NCI-H82 (cell line): Measurements from ENCODE around the gene LHFPL2.

Experiments used
- DNase-seq: peaks from one replicate; lab custom pipeline; 2025; lab: John Stamatoyannopoulos, UW

Gene LHFPL2

DNA sequence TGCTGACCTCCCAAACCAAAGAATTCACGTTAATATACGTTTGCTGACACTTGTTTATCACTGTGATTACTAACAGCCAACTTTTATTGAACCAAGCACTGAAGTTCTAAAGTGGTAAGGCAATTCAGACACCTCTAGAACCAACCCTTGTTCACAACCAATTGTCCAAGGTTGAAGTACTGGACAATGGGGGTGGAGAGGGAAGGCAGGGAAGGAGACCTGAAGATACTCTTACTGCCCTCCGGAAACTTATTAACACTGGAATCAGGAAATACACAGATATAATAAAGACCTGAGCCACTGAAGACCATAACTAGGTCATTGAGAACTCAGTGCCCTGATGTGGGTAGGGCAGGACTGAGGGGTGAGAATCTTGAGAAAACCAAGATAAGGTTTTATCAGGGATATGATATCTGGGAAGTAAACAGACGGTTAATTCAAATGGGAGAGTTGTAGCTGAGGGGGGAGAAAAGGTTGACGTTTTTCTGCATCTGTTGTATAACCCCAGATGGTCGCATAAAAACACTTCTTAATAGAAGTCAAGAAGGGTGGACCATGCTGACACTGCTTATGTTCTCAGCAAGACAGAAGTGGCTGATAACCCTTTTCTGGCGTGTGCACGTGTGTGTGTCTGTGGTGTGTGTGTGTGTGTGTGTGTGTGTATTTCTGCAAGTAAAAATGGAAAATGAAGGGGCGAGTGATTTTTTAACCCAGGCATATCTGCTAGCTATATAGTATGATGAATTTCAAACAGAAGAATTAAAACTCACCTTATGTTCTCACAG lies 125.9 kb downstream of the LHFPL2 start:
- no peak for DNase-seq

DNA sequence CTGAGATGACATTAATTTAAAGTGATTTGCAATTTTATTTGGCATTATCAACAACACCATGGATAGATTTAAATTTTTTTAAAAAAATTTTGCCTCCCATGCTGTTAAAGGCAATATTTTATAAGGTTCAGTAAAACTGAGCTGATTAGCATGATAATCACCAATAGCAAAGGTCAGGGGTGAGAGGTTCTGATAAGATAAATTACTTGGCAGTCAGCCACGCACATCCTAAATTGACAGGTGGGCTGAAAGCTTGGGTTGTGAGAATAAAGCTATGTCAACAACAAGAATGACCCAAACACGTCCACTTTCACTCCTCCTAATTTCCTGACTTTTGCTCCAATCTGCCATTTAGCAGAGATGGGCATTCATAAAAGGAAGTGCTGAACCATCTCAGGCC lies 127.1 kb downstream of the LHFPL2 start:
- peak; percentile 33 for DNase-seq

DNA sequence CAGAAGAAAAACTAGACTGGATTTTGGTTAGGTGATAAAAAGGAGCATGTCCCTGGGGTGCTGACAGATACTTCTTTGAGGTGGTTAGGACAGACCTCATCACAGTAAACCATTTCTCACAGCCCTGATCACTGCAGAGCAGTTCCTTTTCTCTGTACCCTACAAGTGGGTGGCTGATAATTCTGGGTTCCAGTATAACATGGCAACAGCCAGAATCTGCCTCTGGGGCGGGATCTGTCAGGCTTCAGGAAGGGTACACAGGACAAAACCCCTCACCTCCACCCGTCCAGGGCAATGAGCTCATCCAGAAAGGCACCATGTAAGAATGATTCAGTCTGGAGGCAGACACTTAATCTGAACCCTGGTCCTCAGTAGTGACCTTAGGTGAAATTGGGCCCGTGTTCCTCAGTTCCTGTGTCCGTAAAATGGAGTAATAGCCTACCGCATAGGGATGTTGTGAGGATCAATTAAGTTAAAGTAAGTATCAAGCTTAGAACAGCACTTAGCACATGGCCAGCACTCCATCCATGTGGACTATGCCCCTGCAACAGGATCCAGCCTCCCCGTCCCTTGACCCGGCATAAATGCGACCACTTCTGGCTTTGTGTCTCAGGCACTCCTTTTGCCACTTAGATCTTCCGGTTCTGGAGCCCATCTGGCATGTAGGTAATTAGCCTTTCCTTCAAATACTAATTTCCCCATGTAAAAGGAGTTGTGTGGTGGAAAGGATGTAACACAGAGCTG lies 129.2 kb downstream of the LHFPL2 start:
- no peak for DNase-seq

DNA sequence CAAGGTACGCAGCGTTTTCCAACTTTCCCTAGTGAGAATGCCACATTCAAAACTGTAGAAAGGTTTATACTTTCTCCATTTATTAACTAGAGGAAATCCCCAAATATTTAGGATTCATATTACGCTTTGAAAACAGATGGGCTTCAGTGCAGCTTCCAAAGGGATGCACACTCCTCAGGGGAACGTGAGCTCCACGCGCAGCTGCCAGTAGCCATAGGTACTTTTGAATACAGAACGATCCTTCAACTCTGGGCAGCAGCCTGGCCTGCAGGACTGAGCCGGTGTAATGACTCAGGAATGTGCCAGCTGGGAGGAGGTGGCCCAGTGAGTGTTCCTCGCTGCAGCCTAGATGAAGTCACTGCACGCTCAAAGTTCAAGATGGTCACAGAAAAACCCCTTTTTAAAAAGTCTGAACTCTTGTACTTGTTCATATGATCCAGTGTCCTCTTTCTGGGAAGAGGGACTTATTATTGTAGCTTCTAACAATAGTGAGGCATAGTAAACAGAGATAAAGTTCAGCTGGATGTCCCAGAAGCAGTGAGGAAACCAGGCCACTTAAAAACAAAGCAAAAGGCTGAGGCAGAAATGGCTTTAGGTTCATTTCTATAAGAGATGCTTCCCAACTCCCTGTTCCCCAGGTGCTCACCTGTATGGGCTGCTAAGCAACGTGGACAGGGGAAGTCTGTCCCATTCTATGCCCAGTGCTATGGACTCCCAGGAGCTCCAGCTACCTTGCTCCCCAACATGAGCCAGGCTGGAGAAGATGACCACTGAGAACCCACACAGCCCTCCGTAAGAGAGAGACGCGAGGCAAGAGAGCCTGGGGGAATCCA lies 130.0 kb downstream of the LHFPL2 start:
- DNase-seq, result no peak

DNA sequence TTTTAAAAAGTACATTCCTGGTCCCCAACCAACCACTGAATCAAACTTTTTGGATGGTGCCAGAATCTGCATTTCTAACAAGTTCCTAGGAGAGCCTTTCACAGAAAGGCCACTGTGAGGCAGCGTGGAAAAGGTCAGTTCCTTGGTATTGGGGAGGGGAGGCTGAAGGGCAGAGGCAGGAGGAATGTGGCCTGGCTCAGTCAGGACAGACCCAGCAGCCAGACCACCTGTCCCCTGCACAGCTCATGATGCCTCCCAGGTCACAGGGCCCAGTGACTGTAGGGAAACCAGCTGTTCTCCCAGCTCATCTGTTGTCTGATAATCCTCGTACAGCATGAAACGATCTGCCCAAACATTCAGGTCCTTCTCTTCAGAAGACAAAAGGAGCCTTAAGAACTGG lies 132.9 kb downstream of the LHFPL2 start:
- peak; percentile 74 for DNase-seq

DNA sequence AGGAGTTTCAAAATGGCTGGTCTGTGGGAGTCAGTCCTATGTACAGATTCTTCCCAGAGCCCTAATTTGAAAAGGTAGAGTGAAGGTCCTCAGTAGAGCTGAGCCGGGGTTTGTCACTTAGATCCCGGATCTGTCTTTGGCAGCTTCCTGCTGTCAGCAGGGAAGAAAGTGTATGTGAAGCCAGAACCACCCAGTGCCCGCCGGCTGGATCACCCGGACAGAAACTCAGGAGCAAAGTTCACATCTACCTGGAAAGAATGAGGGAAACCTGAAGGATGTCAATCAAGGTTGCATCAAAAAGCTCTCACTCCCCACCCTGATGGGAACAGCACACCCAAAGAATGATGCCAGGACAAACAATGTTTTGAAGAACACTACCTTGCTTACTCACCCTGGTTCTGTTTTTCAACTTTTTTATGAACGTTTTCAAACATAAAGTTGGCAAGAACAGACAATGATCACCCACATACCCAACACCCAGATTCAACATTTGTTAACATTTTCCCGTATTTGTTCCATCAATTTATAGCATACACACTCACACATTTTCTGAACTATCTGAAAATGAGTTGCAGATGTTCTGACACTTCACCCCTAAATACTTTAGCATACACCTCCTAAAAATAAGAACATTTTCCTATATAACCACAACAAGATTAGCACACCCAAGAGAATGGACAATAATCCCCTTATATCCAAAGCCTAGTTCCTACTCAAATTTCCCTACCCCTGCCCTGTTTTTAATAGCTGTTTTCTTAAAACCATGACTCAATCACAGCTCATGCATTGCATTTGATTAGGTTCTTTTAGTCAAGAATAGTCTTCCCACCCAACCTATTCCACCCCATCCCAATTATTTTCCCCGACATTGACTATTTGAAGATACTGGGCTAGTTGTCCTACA lies 133.9 kb downstream of the LHFPL2 start:
- peak; percentile 7 for DNase-seq

DNA sequence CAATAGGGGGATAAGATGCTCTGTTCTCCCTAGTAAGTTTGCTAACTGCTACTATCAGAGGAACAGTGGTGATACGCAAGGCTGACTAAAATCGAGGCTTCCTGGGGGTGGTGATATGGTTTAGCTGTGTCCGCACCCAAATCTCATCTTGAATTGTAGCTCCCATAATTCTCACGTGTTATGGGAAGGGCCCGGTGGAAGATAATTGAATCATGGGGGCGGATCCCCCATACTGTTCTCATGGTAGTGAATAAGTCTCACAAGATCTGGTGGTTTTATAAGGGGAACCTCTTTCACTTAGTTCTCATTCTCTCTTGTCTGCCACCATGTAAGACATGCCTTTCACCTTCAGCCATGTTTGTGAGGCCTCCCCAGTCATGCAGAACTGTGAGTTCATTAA lies 135.1 kb downstream of the LHFPL2 start:
- DNase-seq, result no peak

DNA sequence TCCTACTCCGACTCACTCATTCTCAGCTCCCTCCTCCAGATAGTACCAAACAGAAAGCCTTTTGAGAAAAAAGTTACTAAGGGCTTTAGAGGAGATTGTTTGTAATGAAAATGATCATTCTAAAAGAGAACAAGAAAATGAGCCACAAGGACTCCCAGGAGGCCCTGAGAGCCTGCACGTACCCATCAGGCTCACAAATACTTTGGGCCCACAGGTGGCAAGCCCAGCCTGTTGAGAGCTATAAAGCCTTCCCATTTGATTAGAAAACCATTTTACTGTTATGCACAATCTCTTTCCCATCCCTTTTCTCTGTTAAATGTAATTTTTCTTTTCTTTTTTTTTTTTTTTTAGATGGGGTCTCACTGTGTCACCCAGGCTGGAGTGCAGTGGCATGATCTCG lies 136.1 kb downstream of the LHFPL2 start:
- DNase-seq, result no peak

DNA sequence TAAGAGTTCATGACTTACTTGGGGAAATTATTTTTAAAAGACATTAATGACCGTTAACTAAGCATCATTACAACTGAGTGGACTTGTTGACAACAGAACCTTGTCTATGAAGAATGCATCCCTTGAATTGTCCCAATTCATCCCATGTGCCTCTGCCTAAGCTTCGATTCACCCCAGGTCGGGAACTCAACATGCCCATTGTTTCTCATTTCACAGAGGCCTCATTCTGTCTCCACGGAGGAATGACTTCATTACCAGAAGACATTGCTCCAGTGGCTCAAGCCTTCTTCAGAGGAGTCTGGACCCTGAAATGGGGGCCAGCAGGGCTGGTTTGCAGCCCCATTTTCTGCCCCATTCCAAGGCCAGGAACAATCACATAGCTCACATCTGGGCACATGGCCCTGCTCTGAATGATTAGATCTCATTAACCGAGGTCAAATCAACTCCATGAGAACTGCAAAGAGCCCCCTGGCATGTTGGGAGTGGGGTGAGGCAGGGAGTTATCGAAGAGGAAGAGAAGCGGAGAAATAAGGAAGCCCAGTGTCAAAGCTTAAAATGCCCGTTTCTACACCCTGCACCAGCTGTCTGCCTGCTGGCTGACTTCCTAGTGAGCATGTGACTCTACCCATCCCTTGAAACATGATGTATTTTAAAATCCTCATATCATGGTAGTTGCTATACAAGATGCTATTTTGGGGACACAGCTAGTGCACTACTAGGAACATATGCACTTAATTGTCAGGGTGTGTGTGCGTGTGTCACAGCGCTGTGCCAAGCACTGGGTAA lies 137.3 kb downstream of the LHFPL2 start:
- DNase-seq, result no peak

DNA sequence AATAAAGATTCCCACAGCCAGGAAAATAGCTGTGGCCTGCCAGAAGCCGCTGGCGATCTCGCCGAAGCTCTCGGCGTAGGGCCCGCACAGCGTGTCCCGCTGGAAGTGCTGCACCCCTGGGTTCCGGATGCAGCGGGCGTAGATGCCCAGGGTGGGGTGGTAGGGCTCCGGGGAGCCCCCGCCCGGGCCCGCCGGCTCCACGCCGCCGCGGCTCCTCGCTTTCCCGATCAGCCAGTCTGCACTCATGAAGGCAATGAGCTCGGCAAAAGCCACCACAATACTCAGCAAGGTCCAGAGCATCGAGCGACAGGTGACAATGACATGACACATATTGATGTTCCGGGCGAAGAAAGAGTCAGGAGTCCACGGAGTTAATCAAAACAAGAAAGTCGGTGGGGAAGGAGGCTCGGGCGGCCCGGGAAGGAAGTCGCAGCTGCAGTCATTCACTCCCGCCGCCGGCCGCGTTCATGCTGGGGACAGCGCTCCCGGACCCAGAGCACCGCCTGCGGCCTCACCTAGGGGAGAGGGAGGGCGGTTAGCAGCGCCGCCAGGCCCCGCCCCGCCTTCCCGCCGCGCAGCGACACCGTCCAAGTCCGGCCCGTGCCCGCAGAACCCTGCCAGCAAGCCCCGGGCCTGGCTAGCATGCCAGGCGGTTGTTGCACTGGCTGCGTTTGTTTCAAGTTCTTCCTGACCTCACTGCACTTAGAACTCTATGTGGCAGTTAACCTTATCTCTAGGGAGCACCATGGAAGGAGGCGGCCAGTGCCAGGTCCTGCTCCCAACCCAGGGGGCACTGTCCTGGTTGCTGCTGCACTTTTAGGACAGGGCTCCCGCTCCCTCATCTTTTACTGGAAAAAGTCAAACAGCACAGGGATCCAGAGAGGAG lies 138.4 kb downstream of the LHFPL2 start:
- no peak for DNase-seq

DNA sequence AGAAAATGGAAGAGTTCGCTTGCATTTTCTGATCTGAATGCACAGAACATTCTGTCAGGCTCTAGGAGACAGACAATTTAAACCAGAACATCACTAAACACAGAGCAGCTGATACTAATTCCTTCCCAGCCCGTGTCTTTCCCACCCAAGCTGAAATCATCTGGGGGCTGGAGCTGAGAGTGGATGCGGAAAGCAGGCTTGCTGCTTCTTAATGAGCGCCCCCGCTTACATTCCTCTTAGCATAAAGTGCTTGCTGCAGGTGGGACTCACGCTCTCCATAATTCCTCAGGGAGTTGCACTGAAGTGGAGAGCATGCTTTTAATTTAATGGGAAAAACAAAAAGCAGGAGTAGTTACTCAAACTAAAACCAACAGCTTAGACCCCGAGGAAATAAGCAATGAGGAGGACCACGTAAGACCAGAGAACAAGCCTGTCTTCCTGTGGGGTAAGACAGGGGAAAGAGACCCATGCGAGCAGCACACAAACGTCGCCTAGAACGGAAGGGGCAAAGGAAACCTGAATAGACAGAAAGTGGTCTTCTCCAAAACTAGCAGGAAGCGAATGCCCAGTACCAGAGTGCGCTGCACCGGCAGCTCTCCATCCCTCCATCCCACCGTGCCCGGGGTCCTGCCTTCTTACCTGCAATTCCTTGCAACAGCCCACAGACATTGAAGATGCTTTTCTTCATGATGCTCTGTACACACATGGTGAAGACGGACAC lies 139.3 kb downstream of the LHFPL2 start:
- DNase-seq, result no peak

DNA sequence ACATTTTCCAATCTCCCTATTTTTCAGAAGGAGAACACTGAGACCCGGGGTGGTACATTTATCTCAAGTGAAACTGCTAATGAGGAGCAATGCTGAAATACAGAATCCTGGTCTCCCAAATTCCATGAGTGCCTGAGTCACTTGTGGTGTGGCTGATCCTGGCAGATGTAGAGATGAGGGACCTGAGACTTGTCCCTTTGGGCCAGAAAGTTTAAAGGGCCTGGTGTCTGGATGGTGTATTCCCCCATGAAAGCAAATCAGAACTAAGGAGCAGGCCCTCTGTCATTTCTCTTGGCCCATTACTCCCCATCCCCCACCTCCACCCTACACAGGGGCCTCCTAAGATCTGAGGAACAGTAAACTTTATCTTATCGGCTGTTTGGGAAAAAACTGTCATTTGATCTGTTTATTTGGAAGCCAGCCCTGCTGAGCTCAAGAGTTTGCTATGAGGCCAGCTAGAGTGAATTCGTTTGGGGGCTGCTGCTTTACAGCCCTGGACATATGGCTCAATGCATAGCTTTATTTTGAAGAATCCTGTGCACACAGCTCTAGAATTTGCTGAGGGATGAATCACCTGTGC lies 140.3 kb downstream of the LHFPL2 start:
- no peak for DNase-seq

DNA sequence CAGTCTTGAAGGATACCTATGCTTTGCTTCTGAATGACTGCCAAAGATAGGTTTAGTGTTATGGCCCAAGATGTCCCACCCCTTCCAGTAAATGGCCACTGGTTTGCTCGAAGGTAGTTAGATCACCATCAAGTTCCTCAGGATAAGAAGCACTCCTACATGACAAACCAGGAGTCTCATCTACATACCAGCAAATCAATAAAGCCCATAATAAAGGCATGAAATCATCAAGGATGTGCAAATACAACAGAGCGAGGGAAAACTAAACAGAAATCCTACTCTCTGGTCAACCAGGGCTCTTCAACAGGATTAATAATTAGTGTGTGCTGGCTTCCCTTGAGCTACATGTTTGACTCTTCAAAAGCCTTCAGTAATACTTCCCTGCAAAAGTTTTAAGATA lies 141.0 kb downstream of the LHFPL2 start:
- DNase-seq, result no peak

DNA sequence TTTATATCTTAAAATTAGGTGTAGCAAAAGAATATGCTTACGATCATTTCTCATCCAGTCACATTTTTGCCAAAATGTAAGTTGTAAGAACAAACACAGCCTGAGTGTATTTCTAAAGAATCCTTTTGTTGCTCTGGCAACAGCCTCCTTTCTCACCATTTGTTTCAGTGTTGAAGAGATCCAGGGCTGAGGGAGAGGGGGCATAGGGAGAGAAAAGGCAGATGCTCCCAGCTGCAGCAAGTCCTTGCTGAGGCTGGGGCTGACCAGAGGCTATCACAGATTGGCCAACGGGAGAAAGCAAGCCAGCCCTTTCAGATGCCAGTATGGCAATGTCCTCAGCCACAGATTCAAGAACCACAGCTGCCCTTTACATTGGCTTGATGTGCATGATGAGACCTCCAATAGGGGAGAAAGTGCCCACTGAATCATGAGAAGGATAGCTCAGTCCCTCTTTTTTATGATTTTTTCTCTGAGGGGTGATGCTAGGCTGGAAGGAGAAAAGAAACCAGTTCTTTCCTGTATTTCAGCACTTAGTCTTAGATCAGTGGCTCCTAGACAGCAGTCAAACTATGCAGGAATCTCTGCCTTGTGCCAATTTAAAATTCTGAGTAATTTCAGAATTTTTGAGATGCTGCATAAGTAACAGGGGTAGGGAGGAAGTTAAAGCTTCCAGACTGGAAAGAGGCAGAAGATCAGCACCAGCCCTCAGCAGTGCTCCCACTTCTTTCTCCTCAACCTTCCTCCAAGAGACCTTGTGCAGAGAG lies 142.1 kb downstream of the LHFPL2 start:
- DNase-seq, result no peak

DNA sequence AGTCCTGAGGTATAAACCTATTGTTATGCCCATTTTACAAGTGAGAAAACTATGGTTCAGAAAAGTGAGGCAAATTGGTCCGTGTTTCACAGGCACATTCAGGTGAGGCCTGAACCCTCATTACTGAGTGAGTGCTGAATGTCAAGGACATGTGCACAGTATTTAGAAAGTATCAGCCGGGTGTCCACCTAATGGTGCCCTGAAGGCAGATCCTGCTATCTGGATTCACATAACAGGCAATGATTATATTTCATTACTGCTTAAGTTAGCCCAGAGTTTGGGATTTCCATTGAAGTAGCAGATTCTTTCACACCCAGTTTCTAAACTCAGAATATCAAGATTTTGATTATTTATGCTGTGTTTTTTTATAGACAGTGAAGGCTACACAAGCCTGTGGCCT lies 142.7 kb downstream of the LHFPL2 start:
- DNase-seq, result no peak

DNA sequence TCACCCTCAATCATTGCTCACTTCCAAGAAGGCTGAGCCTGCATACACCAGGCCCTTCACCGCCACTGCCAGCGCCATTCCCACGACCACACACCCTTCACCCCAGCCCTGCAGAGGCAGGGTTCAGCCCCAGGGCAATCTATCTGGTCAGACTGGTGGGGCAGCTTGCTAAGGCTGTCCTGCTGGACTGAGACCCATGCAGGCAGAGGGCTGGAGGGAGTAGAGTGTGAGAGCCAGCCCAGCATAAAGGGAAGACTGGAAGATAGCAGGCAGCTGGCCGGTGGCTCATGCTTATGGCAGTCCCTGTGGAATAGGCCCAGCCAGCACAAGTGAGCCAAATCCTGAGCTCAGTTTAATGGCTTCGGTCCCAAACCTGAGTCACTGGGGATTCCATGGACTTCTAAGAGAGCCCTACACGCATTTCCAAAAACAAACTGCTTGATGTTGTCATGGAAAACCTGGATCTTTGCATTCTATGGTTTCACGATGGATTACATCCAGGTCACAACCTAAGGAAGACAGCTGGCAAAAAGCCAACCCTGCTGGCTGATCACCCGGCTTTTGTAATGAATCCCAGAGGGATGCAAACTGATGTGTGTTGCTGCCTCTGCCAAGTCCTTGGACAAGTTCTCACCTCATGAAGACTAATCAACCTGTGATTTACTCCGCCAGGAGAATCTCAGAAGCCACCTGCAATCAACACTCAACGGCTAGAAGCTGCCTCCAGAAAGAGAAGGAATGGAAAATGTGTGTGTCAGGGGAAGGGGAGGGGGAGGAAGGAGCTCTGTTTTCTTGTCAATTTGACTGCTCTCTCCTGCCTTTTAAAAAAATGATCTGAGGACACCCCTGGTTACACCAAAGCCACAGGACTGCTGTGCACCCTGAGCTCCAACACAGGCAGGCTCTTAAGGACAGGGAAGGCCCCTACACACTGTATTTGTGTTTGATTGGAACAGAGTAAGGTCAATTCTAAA lies 143.6 kb downstream of the LHFPL2 start:
- peak; percentile 77 for DNase-seq
